Right lobe of liver (tissue), 4 donors: ENCODE measurements around the gene ALPK1.

Source experiments
- POLR2A ChIP-seq: fragments of 450-650 bp; IDR thresholded peaks from one replicate; pipeline ENCODE4 v1.6.1; 2017; ENCODE audit warnings: antibody characterized with exemption, mild to moderate bottlenecking
- TF ChIP-seq, protein P1 (sequence below), 4 donors: fragments of 200-600 bp in 3 of 4; fragments of 450-650 bp in 1 of 4; IDR thresholded peaks; one replicate each; pipeline versions ENCODE4 v1.5.1 to v1.8.0; 2016 to 2022; ENCODE audit warnings: antibody characterized with exemption in 4 of 4, mild to moderate bottlenecking in 2 of 4
- donor health status: DM: no; HTN: no; CAD: no.
- donor health status: DM: no; HTN: no; CAD: no.
- donor health status: DM: no; HTN: yes; CAD: no.

DNA sequence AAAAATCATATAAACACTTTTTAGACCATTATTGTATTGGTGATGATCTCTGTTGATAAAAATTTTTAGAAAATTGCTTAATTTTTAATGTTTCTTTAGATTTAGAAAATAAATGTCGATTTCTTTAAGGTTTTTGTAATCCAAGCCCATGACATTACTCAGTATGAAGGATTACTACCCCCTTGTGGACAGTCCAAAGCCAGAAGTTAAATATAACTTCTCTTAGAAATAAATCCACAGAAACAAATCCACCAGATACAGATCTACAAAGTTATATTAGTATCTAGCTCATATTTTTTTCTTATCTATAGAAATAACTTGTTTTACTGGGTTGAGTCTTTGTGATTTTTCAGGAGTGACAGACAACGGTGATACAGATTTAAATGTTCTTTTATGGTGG lies 30.3 kb upstream of the ALPK1 start:
- TF ChIP-seq, protein P1, sequence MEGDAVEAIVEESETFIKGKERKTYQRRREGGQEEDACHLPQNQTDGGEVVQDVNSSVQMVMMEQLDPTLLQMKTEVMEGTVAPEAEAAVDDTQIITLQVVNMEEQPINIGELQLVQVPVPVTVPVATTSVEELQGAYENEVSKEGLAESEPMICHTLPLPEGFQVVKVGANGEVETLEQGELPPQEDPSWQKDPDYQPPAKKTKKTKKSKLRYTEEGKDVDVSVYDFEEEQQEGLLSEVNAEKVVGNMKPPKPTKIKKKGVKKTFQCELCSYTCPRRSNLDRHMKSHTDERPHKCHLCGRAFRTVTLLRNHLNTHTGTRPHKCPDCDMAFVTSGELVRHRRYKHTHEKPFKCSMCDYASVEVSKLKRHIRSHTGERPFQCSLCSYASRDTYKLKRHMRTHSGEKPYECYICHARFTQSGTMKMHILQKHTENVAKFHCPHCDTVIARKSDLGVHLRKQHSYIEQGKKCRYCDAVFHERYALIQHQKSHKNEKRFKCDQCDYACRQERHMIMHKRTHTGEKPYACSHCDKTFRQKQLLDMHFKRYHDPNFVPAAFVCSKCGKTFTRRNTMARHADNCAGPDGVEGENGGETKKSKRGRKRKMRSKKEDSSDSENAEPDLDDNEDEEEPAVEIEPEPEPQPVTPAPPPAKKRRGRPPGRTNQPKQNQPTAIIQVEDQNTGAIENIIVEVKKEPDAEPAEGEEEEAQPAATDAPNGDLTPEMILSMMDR (IDR thresholded peaks at IDR 0.05): peak; percentile 41 to 59 (median 56)
- TF ChIP-seq POLR2A: no peak
